Parathyroid adenoma (tissue), 2 donors: ENCODE results near the gene FBN3.

Experiments
- H2AFZ ChIP-seq: fragments of 300-600 bp; sonication (generic); one replicate; pipeline ENCODE4 v1.7.0; 2017; ENCODE audit warnings: antibody characterized with exemption, mild to moderate bottlenecking
- H3K27ac ChIP-seq: fragments of 300-600 bp; sonication (generic); one replicate; pipeline ENCODE4 v1.7.0; 2017
- H3K27me3 ChIP-seq: fragments of 300-600 bp; sonication (generic); one replicate; pipeline ENCODE4 v1.7.0; 2017; ENCODE audit warnings: low read length; ENCODE audit not compliant: control insufficient read depth, insufficient read depth
- H3K36me3 ChIP-seq: fragments of 300-600 bp; sonication (generic); one replicate; pipeline ENCODE4 v1.7.0; 2017; ENCODE audit warnings: low read length; ENCODE audit not compliant: control insufficient read depth, insufficient read depth
- H3K4me1 ChIP-seq: fragments of 300-600 bp; sonication (generic); one replicate; pipeline ENCODE4 v1.7.0; 2017; ENCODE audit warnings: control low read depth
- H3K4me2 ChIP-seq: fragments of 300-600 bp; sonication (generic); one replicate; pipeline ENCODE4 v1.7.0; 2017; ENCODE audit warnings: low read length
- H3K4me3 ChIP-seq: fragments of 300-600 bp; sonication (generic); one replicate; pipeline ENCODE4 v1.7.0; 2017; ENCODE audit warnings: low read depth, low read length
- H3K79me2 ChIP-seq: fragments of 300-600 bp; sonication (generic); one replicate; pipeline ENCODE4 v1.7.0; 2017; ENCODE audit warnings: control low read depth
- H3K9ac ChIP-seq: fragments of 300-600 bp; sonication (generic); one replicate; pipeline ENCODE4 v1.7.0; 2017; ENCODE audit warnings: mild to moderate bottlenecking
- H3K9me3 ChIP-seq: fragments of 300-600 bp; sonication (generic); one replicate; pipeline ENCODE4 v1.7.0; 2017; ENCODE audit warnings: low read length; ENCODE audit not compliant: control insufficient read depth
- TF ChIP-seq, protein P1 (sequence below): fragments of 300-600 bp; sonication (generic); IDR thresholded peaks from one replicate; pipeline ENCODE4 v1.7.0; 2017; ENCODE audit warnings: antibody characterized with exemption, mild to moderate bottlenecking
- donor health status: primary hyperparathyroidism.

The FBN3 gene

DNA sequence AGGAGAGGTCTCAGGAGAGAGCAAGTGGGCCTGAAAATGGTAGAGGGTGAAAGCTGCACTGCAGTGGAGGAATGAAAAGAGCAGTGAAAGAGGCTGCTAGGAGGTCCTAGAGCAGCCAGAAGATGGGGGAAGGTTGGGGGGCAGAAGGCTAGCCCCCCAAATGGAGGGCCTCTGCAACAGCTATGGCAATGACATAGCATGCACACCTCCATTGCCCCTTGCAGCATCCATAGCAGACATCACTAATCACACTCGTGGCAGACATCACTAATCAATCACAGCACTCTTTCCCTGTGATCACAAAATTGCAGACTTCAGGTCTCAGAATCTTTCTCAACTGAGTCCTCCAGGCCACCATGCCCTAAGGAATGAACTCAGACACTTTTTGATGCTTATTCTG lies 74.9 kb downstream of the FBN3 start:
- no peaks in the 10 kb centered on the region for H3K79me2 ChIP-seq
- no peak overlapping the region for H3K4me2 ChIP-seq
- H3K9ac ChIP-seq, result no peak overlapping the region
- no peak overlapping the region for H3K27ac ChIP-seq
- no peaks in the 10 kb centered on the region for H3K27me3 ChIP-seq
- no peaks in the 10 kb centered on the region for H3K9me3 ChIP-seq
- TF ChIP-seq, protein P1, sequence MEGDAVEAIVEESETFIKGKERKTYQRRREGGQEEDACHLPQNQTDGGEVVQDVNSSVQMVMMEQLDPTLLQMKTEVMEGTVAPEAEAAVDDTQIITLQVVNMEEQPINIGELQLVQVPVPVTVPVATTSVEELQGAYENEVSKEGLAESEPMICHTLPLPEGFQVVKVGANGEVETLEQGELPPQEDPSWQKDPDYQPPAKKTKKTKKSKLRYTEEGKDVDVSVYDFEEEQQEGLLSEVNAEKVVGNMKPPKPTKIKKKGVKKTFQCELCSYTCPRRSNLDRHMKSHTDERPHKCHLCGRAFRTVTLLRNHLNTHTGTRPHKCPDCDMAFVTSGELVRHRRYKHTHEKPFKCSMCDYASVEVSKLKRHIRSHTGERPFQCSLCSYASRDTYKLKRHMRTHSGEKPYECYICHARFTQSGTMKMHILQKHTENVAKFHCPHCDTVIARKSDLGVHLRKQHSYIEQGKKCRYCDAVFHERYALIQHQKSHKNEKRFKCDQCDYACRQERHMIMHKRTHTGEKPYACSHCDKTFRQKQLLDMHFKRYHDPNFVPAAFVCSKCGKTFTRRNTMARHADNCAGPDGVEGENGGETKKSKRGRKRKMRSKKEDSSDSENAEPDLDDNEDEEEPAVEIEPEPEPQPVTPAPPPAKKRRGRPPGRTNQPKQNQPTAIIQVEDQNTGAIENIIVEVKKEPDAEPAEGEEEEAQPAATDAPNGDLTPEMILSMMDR, result no peak
- H3K4me3 ChIP-seq, result no peak overlapping the region
- H2AFZ ChIP-seq, result no peak overlapping the region
- no peaks in the 10 kb centered on the region for H3K4me1 ChIP-seq
- H3K36me3 ChIP-seq, result no peaks in the 10 kb centered on the region

DNA sequence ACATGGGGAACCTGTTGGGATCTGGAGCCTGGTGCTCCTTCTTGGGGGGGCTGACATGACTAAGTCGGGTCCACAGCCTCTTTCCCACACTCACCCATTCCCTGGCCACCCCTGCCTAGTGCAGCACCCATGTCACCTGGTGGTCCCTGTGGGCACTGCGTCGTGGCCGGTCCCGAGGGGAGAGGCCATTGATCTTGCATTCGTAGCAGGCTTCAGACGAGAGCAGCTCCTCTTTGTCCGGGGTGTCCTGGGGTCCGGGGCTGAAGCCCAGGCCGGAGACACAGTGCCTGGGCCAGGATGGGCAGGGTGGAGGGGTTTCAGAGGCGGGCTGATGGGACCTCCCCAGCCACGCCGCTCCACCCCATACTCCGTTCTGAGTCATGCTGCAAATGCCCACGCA lies 77.5 kb downstream of the FBN3 start:
- no peaks in the 10 kb centered on the region for H3K9me3 ChIP-seq
- no peak overlapping the region for H3K4me2 ChIP-seq
- H2AFZ ChIP-seq, result no peak overlapping the region
- no peak overlapping the region for H3K27ac ChIP-seq
- no peaks in the 10 kb centered on the region for H3K27me3 ChIP-seq
- no peaks in the 10 kb centered on the region for H3K36me3 ChIP-seq
- H3K4me3 ChIP-seq, result no peak overlapping the region
- H3K9ac ChIP-seq, result no peak overlapping the region
- H3K79me2 ChIP-seq, result no peaks in the 10 kb centered on the region
- H3K4me1 ChIP-seq, result no peaks in the 10 kb centered on the region
- TF ChIP-seq, protein P1, result no peak

GRCh38 chr19:8069096-8069973 lies 80.1 kb downstream of the FBN3 start:
- Histone ChIP-seq H3K9ac (no peak overlapping the region), H3K9me3 (no peaks in the 10 kb centered on the region), H3K4me2 (no peak overlapping the region), H3K79me2 (no peaks in the 10 kb centered on the region), H3K27ac (no peak overlapping the region), H3K4me1 (no peaks in the 10 kb centered on the region), H3K4me3 (no peak overlapping the region), H3K36me3 (no peaks in the 10 kb centered on the region), H2AFZ (no peak overlapping the region), H3K27me3 (no peaks in the 10 kb centered on the region)
- TF ChIP-seq, protein P1, result peak; percentile 14

DNA sequence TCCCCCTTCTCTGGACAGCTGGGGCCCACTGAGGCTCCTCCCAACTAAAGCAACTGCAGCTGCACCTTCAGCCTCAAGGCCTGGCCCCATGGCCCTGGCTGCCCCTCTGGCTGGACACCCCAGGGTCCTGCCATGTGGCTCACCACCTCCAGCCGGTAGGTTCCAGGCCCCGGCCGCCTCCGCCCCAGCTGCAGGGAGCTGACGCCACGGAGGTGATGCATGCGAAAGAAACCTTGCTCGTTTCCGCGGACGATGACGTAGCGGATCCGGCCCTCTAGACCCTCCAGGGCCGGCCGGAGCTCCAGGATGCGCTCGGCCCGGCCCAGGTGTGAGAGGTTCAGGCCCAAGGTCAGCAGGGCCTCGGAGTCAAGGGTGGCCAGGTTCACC lies 83.5 kb downstream of the FBN3 start:
- no peaks in the 10 kb centered on the region for H3K36me3 ChIP-seq
- no peak overlapping the region for H2AFZ ChIP-seq
- no peaks in the 10 kb centered on the region for H3K27me3 ChIP-seq
- H3K9me3 ChIP-seq, result no peaks in the 10 kb centered on the region
- H3K4me2 ChIP-seq, result no peak overlapping the region
- H3K27ac ChIP-seq, result no peak overlapping the region
- TF ChIP-seq, protein P1, result no peak
- no peaks in the 10 kb centered on the region for H3K79me2 ChIP-seq
- no peak overlapping the region for H3K4me3 ChIP-seq
- H3K4me1 ChIP-seq, result no peaks in the 10 kb centered on the region
- no peak overlapping the region for H3K9ac ChIP-seq
